Suprapubic skin (tissue), 4 donors: Measurements from ENCODE around the gene JPT1.

Experiments
- CTCF ChIP-seq, 2 donors: fragments of 200-600 bp in 1 of 2; fragments of 450-650 bp in 1 of 2; sonication (generic) in 1 of 2; IDR thresholded peaks; one replicate each; pipeline ENCODE4 v1.5.1; 2016 to 2019; ENCODE audit warnings: antibody characterized with exemption in 2 of 2, mild to moderate bottlenecking in 1 of 2, moderate library complexity in 1 of 2
- EP300 ChIP-seq: sonication (generic); formaldehyde crosslinking; IDR thresholded peaks from one replicate; pipeline ENCODE4 v1.6.1; 2017; ENCODE audit warnings: antibody characterized with exemption
- POLR2A ChIP-seq, 2 donors: fragments of 450-650 bp; IDR thresholded peaks; one replicate each; pipeline ENCODE4 v1.6.1; 2017; ENCODE audit warnings: antibody characterized with exemption in 2 of 2, mild to moderate bottlenecking in 2 of 2, moderate library complexity in 2 of 2
- POLR2AphosphoS5 ChIP-seq, 3 donors: sonication (generic); formaldehyde crosslinking; IDR thresholded peaks; one replicate each; pipeline ENCODE4 v1.6.1; 2017; ENCODE audit warnings: antibody characterized with exemption in 3 of 3

- no peak for TF ChIP-seq CTCF (IDR thresholded peaks at IDR 0.05)
- no peak for TF ChIP-seq POLR2AphosphoS5 (IDR thresholded peaks at IDR 0.05)
- TF ChIP-seq POLR2A (IDR thresholded peaks at IDR 0.05), result no peak
- no peak for TF ChIP-seq EP300
Measured at GRCh38 chr17:75144816-75145512, 9.3 kb downstream of the JPT1 start.
